Brain pericyte (primary cell): ENCODE results near the gene SORCS2.

Experiments
- DNase-seq: peaks from one replicate; pipeline ENCODE4 v3.0.0-alpha.2; 2012; ENCODE audit warnings: low read depth, low spot score

The SORCS2 gene

GRCh38 chr4:7266525-7267292, 74.4 kb downstream of the SORCS2 start:
- no peak for DNase-seq

GRCh38 chr4:7267829-7268228, 75.5 kb downstream of the SORCS2 start:
- DNase-seq, result no peak

- no peak for DNase-seq
These were observed 76.6 kb downstream of the SORCS2 start for GRCh38 chr4:7268941-7269340.

GRCh38 chr4:7270121-7270520, 77.8 kb downstream of the SORCS2 start:
- no peak for DNase-seq

GRCh38 chr4:7272404-7272803, 80.1 kb downstream of the SORCS2 start:
- DNase-seq, result no peak

- no peak for DNase-seq
These were observed 81.5 kb downstream of the SORCS2 start for GRCh38 chr4:7273738-7274297.

GRCh38 chr4:7275067-7275466, 82.7 kb downstream of the SORCS2 start:
- no peak for DNase-seq

- DNase-seq, result no peak
These were observed 83.3 kb downstream of the SORCS2 start for GRCh38 chr4:7275490-7276154.

- no peak for DNase-seq
These were observed 84.2 kb downstream of the SORCS2 start for GRCh38 chr4:7276515-7276914.

- DNase-seq, result no peak
These were observed 85.9 kb downstream of the SORCS2 start for GRCh38 chr4:7278071-7278765.

GRCh38 chr4:7278981-7279380, 86.6 kb downstream of the SORCS2 start:
- DNase-seq, result no peak

GRCh38 chr4:7279902-7280301, 87.6 kb downstream of the SORCS2 start:
- no peak for DNase-seq

GRCh38 chr4:7280926-7281690, 88.8 kb downstream of the SORCS2 start:
- DNase-seq, result no peak

GRCh38 chr4:7281691-7282665, 89.6 kb downstream of the SORCS2 start:
- DNase-seq, result no peak

GRCh38 chr4:7282786-7283440, 90.6 kb downstream of the SORCS2 start:
- DNase-seq, result no peak

- DNase-seq, result no peak
These were observed 93.1 kb downstream of the SORCS2 start for GRCh38 chr4:7285244-7286094.

- no peak for DNase-seq
These were observed 93.8 kb downstream of the SORCS2 start for GRCh38 chr4:7286170-7286569.

- no peak for DNase-seq
These were observed 94.5 kb downstream of the SORCS2 start for GRCh38 chr4:7286798-7287197.
